ENCODE results near the gene MON1B. TPM values are rescaled to one million over a fixed set of nuclear protein-coding genes. Genes with fewer than 3 reads are reported as not detected.

The MON1B gene
- polyA plus RNA-seq, 3 donors, result 26.4 to 35.7 (median 35.6) TPM

DNA sequence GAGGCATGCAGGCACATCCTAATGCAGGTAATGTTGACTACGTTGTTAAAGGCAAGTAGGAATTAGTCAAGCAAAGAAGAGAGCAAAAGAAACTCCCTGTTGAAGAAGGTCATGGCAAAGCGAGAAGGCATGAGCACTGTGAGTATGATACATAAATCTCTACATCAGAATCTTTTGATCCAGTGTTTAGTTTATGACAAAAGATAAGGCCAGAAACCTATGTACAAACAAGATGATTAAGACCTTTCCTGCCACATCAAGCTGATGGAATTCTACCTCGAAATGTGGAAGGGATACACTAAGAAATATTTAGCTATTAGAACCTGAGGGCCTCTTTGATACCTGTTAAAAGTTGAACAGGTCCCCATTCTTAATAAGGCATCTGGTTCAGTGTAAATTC lies 28.4 kb downstream of the MON1B start:
- Mint-ChIP-seq H3K36me3 (no peaks in the 10 kb centered on the region), H3K27ac (no peak overlapping the region), H3K4me3 (no peak overlapping the region), H3K27me3 (ENCODE audit: low read depth in 3 of 3) (peaks cover 0 to 6% (median 3%) of the 10 kb centered on the region in 3 donors), H3K4me1 (no peaks in the 10 kb centered on the region), H3K9me3 (no peaks in the 10 kb centered on the region)
- Histone ChIP-seq H3K79me2 (ENCODE audit: insufficient read depth, low read length) (no peaks in the 10 kb centered on the region), H4K20me1 (ENCODE audit: insufficient read depth, low read length) (no peaks in the 10 kb centered on the region), H3K4me3 (replicated peaks in 1 of 3; ENCODE audit: low read depth in 2 of 3, low read length in 3 of 3) (no peak overlapping the region), H2AFZ (ENCODE audit: insufficient read depth, low read depth, low read length, poor library complexity, severe bottlenecking) (no peak overlapping the region), H3K4me2 (replicated peaks; ENCODE audit: extremely low read depth, low read length, poor library complexity, severe bottlenecking) (no peak overlapping the region), H3K27ac (ENCODE audit: low read depth in 1 of 2, low read length in 2 of 2) (no peak overlapping the region), H3K9ac (ENCODE audit: insufficient read depth, low read length, poor library complexity, severe bottlenecking) (no peak overlapping the region), H3K9me3 (replicated peaks in 1 of 2; ENCODE audit: control insufficient read depth in 1 of 2, insufficient read depth in 1 of 2, low read length in 2 of 2) (no peaks in the 10 kb centered on the region), H3K27me3 (ENCODE audit: control insufficient read depth in 2 of 2, insufficient read depth in 2 of 2, low read length in 2 of 2) (no peaks in the 10 kb centered on the region), H3K4me1 (ENCODE audit: control insufficient read depth in 1 of 2, insufficient read depth in 2 of 2, low read length in 2 of 2) (no peaks in the 10 kb centered on the region), H3K36me3 (replicated peaks in 1 of 2; ENCODE audit: control insufficient read depth in 1 of 2, insufficient read depth in 2 of 2, low read length in 2 of 2) (no peaks in the 10 kb centered on the region)
- intact Hi-C loops (cut with micrococcal nuclease), result no loop called here
- TF ChIP-seq, protein P1, sequence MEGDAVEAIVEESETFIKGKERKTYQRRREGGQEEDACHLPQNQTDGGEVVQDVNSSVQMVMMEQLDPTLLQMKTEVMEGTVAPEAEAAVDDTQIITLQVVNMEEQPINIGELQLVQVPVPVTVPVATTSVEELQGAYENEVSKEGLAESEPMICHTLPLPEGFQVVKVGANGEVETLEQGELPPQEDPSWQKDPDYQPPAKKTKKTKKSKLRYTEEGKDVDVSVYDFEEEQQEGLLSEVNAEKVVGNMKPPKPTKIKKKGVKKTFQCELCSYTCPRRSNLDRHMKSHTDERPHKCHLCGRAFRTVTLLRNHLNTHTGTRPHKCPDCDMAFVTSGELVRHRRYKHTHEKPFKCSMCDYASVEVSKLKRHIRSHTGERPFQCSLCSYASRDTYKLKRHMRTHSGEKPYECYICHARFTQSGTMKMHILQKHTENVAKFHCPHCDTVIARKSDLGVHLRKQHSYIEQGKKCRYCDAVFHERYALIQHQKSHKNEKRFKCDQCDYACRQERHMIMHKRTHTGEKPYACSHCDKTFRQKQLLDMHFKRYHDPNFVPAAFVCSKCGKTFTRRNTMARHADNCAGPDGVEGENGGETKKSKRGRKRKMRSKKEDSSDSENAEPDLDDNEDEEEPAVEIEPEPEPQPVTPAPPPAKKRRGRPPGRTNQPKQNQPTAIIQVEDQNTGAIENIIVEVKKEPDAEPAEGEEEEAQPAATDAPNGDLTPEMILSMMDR (IDR thresholded peaks at IDR 0.05), result no peak
- DNase-seq, result no peak
- 80% methylated on average over 1 of the region's 3 CpGs for WGBS (ENCODE audit: insufficient coverage)

DNA sequence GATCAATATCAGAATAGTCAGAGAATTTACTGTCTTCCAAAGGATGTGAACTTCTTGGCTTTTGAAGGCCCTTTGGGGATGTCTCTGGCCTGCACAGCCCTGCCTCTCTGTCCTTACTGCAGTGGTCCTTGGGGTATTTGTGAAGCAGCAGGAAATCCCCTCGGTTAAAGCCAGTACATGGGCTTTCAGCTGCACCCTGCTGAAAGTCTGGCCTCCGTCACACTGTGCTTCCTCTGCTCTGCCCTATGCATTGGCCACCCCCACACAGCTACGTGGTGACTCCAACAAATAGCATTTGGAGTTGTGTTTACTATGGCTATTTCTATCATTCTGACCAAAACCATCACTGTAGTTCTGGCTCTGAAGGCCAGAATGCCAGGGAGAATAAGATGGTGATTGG lies 29.4 kb downstream of the MON1B start:
- Histone ChIP-seq H2AFZ (ENCODE audit: insufficient read depth, low read depth, low read length, poor library complexity, severe bottlenecking) (no peak overlapping the region), H3K4me3 (replicated peaks in 1 of 3; ENCODE audit: low read depth in 2 of 3, low read length in 3 of 3) (no peak overlapping the region), H3K36me3 (replicated peaks in 1 of 2; ENCODE audit: control insufficient read depth in 1 of 2, insufficient read depth in 2 of 2, low read length in 2 of 2) (no peaks in the 10 kb centered on the region), H3K4me1 (ENCODE audit: control insufficient read depth in 1 of 2, insufficient read depth in 2 of 2, low read length in 2 of 2) (no peaks in the 10 kb centered on the region), H3K9me3 (replicated peaks in 1 of 2; ENCODE audit: control insufficient read depth in 1 of 2, insufficient read depth in 1 of 2, low read length in 2 of 2) (no peaks in the 10 kb centered on the region), H3K27ac (ENCODE audit: low read depth in 1 of 2, low read length in 2 of 2) (no peak overlapping the region), H3K27me3 (ENCODE audit: control insufficient read depth in 2 of 2, insufficient read depth in 2 of 2, low read length in 2 of 2) (no peaks in the 10 kb centered on the region), H4K20me1 (ENCODE audit: insufficient read depth, low read length) (no peaks in the 10 kb centered on the region), H3K9ac (ENCODE audit: insufficient read depth, low read length, poor library complexity, severe bottlenecking) (no peak overlapping the region), H3K79me2 (ENCODE audit: insufficient read depth, low read length) (no peaks in the 10 kb centered on the region), H3K4me2 (replicated peaks; ENCODE audit: extremely low read depth, low read length, poor library complexity, severe bottlenecking) (no peak overlapping the region)
- no peak for DNase-seq
- no CpG with 5 or more reads among the region's 3 CpGs for WGBS (ENCODE audit: insufficient coverage)
- no peaks in the 10 kb centered on the region for H3K9me3 Mint-ChIP-seq
- H3K4me1 Mint-ChIP-seq, result no peaks in the 10 kb centered on the region
- no peaks in the 10 kb centered on the region for H3K36me3 Mint-ChIP-seq
- H3K27me3 Mint-ChIP-seq (ENCODE audit: low read depth in 3 of 3), result peaks cover 0 to 7% (median 4%) of the 10 kb centered on the region in 3 donors
- intact Hi-C loops (cut with micrococcal nuclease), result no loop called here
- TF ChIP-seq, protein P1 (IDR thresholded peaks at IDR 0.05), result no peak
- no peak overlapping the region for H3K27ac Mint-ChIP-seq
- H3K4me3 Mint-ChIP-seq, result no peak overlapping the region
